ENCODE measurements around the gene NTM.

GRCh38 chr11:131744847-131745246, 374.4 kb downstream of the NTM start:
- TF ChIP-seq, protein P1, sequence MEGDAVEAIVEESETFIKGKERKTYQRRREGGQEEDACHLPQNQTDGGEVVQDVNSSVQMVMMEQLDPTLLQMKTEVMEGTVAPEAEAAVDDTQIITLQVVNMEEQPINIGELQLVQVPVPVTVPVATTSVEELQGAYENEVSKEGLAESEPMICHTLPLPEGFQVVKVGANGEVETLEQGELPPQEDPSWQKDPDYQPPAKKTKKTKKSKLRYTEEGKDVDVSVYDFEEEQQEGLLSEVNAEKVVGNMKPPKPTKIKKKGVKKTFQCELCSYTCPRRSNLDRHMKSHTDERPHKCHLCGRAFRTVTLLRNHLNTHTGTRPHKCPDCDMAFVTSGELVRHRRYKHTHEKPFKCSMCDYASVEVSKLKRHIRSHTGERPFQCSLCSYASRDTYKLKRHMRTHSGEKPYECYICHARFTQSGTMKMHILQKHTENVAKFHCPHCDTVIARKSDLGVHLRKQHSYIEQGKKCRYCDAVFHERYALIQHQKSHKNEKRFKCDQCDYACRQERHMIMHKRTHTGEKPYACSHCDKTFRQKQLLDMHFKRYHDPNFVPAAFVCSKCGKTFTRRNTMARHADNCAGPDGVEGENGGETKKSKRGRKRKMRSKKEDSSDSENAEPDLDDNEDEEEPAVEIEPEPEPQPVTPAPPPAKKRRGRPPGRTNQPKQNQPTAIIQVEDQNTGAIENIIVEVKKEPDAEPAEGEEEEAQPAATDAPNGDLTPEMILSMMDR (IDR thresholded peaks at IDR 0.05; ENCODE audit: insufficient read depth, low read length) = no peak
- TF ChIP-seq SPI1 (IDR thresholded peaks at IDR 0.05; ENCODE audit: borderline replicate concordance, low read depth) (no peak), POLR2AphosphoS5 (IDR thresholded peaks at IDR 0.05; ENCODE audit: low read depth) (no peak), REST (IDR thresholded peaks at IDR 0.05; ENCODE audit: insufficient replicate concordance, low read depth) (no peak), GABPA (IDR thresholded peaks at IDR 0.05; ENCODE audit: low read depth) (no peak)
